GM12878 (cell line): Measurements from ENCODE around the gene GPC6. TPM values are rescaled to one million over a fixed set of nuclear protein-coding genes. Genes with fewer than 3 reads are reported as not detected.

Experiments used
- ATAC-seq: fragments of 200-7000 bp; cut with Tn5 transposase; 3 replicates; pipeline ENCODE4 v1.9.1; 2020; ENCODE audit warnings: mild to moderate bottlenecking, moderate library complexity
- BruUV-seq: library from RNA; stranded (reverse); fragments of 400-500 nt; replicated peaks from 2 replicates; lab custom pipeline; 2021; lab: Mats Ljungman, UMichigan
- CTCF ChIA-PET: fragments of 300-600 bp; sonication (Branson Sonifier 250); formaldehyde crosslinking; extraction: SDS; loops from one replicate; lab custom pipeline; 2021; ENCODE audit warnings: inconsistent platforms; lab: Yijun Ruan, JAX
- POLR2A ChIA-PET: fragments of 350-600 bp; formaldehyde crosslinking; extraction: SDS; loops from one replicate; lab custom pipeline; 2021; ENCODE audit warnings: inconsistent platforms; lab: Charles Lee
- RAD21 ChIA-PET: fragments of 300-600 bp; sonication (Branson Sonifier 250); formaldehyde crosslinking; loops from one replicate; lab custom pipeline; 2023; ENCODE audit warnings: antibody characterized with exemption; ENCODE audit not compliant: unreplicated experiment; lab: Charles Lee
- SMC1A ChIA-PET: fragments of 300-600 bp; sonication (Branson Sonifier 250); formaldehyde crosslinking; loops from one replicate; lab custom pipeline; 2023; ENCODE audit not compliant: unreplicated experiment, uncharacterized antibody; lab: Charles Lee
- DNase-seq: peaks from one replicate; pipeline ENCODE4 v3.0.0-alpha.2; 2011; ENCODE audit warnings: low read depth, low spot score
- FAIRE-seq: peaks from 3 replicates; lab custom pipeline; 2011; peaks lifted over from hg19 to GRCh38; lab: Jason Lieb, UNC
- H2AFZ ChIP-seq: 2 replicates; pipeline ENCODE4 v1.6.0; 2011; ENCODE audit warnings: low read depth, low read length, control low read depth; ENCODE audit not compliant: control insufficient read depth
- H3K27ac ChIP-seq: 2 replicates; pipeline ENCODE4 v1.5.1; 2011; ENCODE audit warnings: control low read depth; ENCODE audit not compliant: control insufficient read depth, insufficient read depth
- H3K27me3 ChIP-seq, 2 experiments: replicated peaks in 1 of 2; 2 replicates each; pipeline versions ENCODE4 v1.6.0 to v1.6.1; 2011; ENCODE audit warnings: low read length in 1 of 2; ENCODE audit not compliant: control insufficient read depth in 2 of 2, insufficient read depth in 2 of 2
- H3K36me3 ChIP-seq, 2 experiments: 2 replicates each; pipeline ENCODE4 v1.5.1; 2011; ENCODE audit warnings: low read length in 1 of 2; ENCODE audit not compliant: control insufficient read depth in 2 of 2, insufficient read depth in 2 of 2
- H3K4me1 ChIP-seq: 2 replicates; pipeline ENCODE4 v1.6.1; 2011; ENCODE audit warnings: mild to moderate bottlenecking, low read length, moderate library complexity, mixed read lengths; ENCODE audit not compliant: control insufficient read depth, insufficient read depth
- H3K4me2 ChIP-seq: 2 replicates; pipeline ENCODE4 v1.6.0; 2011; ENCODE audit warnings: control low read depth; ENCODE audit not compliant: control insufficient read depth, insufficient read depth
- H3K4me3 ChIP-seq: fragments of 200-600 bp; sonication (generic); 2 replicates; pipeline ENCODE4 v1.5.1; 2016
- H3K79me2 ChIP-seq: 2 replicates; pipeline ENCODE4 v1.6.0; 2011; ENCODE audit warnings: low read length; ENCODE audit not compliant: control insufficient read depth, insufficient read depth
- H3K9ac ChIP-seq: 2 replicates; pipeline ENCODE4 v1.8.0; 2011; ENCODE audit warnings: low read length, control low read depth, mixed read lengths; ENCODE audit not compliant: control insufficient read depth, insufficient read depth
- H3K9me3 ChIP-seq: replicated peaks from 3 replicates; pipeline ENCODE4 v1.5.1; 2011; ENCODE audit warnings: mild to moderate bottlenecking, low read length; ENCODE audit not compliant: control insufficient read depth, insufficient read depth
- H4K20me1 ChIP-seq: 2 replicates; pipeline ENCODE4 v1.6.0; 2011; ENCODE audit not compliant: control insufficient read depth, insufficient read depth
- ASH2L ChIP-seq: fragments of 300-600, 200-600 bp; sonication (generic); IDR thresholded peaks from 2 replicates; pipeline ENCODE4 v1.6.1; 2017; ENCODE audit warnings: low read depth, mild to moderate bottlenecking, borderline replicate concordance
- BHLHE40 ChIP-seq, 2 experiments: fragments of 450-650 bp in 1 of 2; IDR thresholded peaks; 2 replicates each; pipeline ENCODE4 v1.6.1; 2011 to 2017; ENCODE audit warnings: low read depth in 2 of 2, borderline replicate concordance in 1 of 2, improper control_type of control experiment in 1 of 2, low read length in 1 of 2, mild to moderate bottlenecking in 1 of 2
- CBX3 ChIP-seq: fragments of 200-600 bp; sonication (generic); IDR thresholded peaks from 2 replicates; pipeline ENCODE4 v1.6.1; 2016; ENCODE audit warnings: low read depth, borderline replicate concordance
- EED ChIP-seq: sonication (generic); IDR thresholded peaks from 2 replicates; pipeline ENCODE4 v1.6.1; 2016; ENCODE audit warnings: antibody characterized with exemption, low read depth
- EP300 ChIP-seq, 2 experiments: fragments of 150-350 bp in 1 of 2; IDR thresholded peaks; 2 replicates each; pipeline ENCODE4 v1.6.1; 2011 to 2012; ENCODE audit warnings: low read depth in 2 of 2, low read length in 2 of 2, borderline replicate concordance in 1 of 2, improper control_type of control experiment in 1 of 2, inconsistent platforms in 1 of 2; ENCODE audit not compliant: control insufficient read depth in 1 of 2
- EZH2 ChIP-seq: IDR thresholded peaks from 2 replicates; pipeline ENCODE4 v1.6.1; 2012; ENCODE audit warnings: low read depth, mild to moderate bottlenecking, control low read depth, inconsistent platforms, low read length, borderline replicate concordance; ENCODE audit not compliant: control insufficient read depth
- HCFC1 ChIP-seq: fragments of 150-350 bp; IDR thresholded peaks from 2 replicates; pipeline ENCODE4 v1.6.1; 2014; ENCODE audit warnings: low read length
- KLF5 ChIP-seq: fragments of 450-650 bp; IDR thresholded peaks from 2 replicates; pipeline ENCODE4 v1.6.1; 2014; ENCODE audit warnings: mild to moderate bottlenecking; ENCODE audit not compliant: partially characterized antibody
- MYC ChIP-seq: IDR thresholded peaks from 2 replicates; pipeline ENCODE4 v1.6.1; 2011; ENCODE audit warnings: mild to moderate bottlenecking, low read length, moderate library complexity, inconsistent platforms; ENCODE audit not compliant: insufficient read depth, insufficient replicate concordance, insufficient read length, severe bottlenecking
- PAX8 ChIP-seq: fragments of 450-650 bp; IDR thresholded peaks from 2 replicates; pipeline ENCODE4 v1.6.1; 2017; ENCODE audit warnings: mild to moderate bottlenecking, moderate library complexity
- POLR2AphosphoS2 ChIP-seq: IDR thresholded peaks from 2 replicates; pipeline ENCODE4 v1.6.1; 2011; ENCODE audit warnings: low read depth, mild to moderate bottlenecking, low read length, improper control_type of control experiment, moderate library complexity
- RUNX3 ChIP-seq: IDR thresholded peaks from 2 replicates; pipeline ENCODE4 v1.6.1; 2012; ENCODE audit warnings: low read length, inconsistent platforms
- SMC3 ChIP-seq: IDR thresholded peaks from 2 replicates; pipeline ENCODE4 v1.6.1; 2011; ENCODE audit warnings: low read length, improper control_type of control experiment, borderline replicate concordance
- SPI1 ChIP-seq: IDR thresholded peaks from 2 replicates; pipeline ENCODE4 v1.6.1; 2011; ENCODE audit warnings: low read depth, mild to moderate bottlenecking, low read length, moderate library complexity, borderline replicate concordance; ENCODE audit not compliant: insufficient read depth
- SUPT20H ChIP-seq: IDR thresholded peaks from 2 replicates; pipeline ENCODE4 v1.6.1; 2011; ENCODE audit warnings: low read depth, mild to moderate bottlenecking, low read length, moderate library complexity, borderline replicate concordance; ENCODE audit not compliant: control insufficient read depth
- ZNF207 ChIP-seq: fragments of 450-650 bp; IDR thresholded peaks from 2 replicates; pipeline ENCODE4 v1.6.1; 2014; ENCODE audit warnings: antibody characterized with exemption, mild to moderate bottlenecking, borderline replicate concordance
- WGBS: methylation state at CpG from one replicate; pipeline ENCODE4 v1.1.6; 2016; ENCODE audit warnings: low lambda C conversion rate; ENCODE audit not compliant: insufficient replicate concordance, insufficient coverage; ENCODE audit errors: missing lambda C conversion rate; 5-methylcytosine and 5-hydroxymethylcytosine counted together
- in situ Hi-C: fragments of 300-500 bp; cut with MboI; formaldehyde crosslinking; loops from 9 replicates; pipeline ENCODE4 v1.14.3; 2018; ENCODE audit warnings: mixed read lengths
- intact Hi-C: fragments of 100-400 bp; cut with micrococcal nuclease; formaldehyde crosslinking; loops from one replicate; pipeline ENCODE4 v1.14.2; 2022; ENCODE audit not compliant: unreplicated experiment
- polyA plus RNA-seq, 11 experiments: library from polyadenylated mRNA; depleted of rRNA in 4 of 11; unstranded in 6 of 11; stranded (reverse) in 5 of 11; fragments of >200 nt; fragmentation: Nextera tagmentation in 4 of 11; fragmentation: Illumina TruSeq in 1 of 11; extraction: Ambion mirVana in 4 of 11; extraction: Trizol in 1 of 11; gene quantifications; 1 replicate in 1 of 11; 2 replicates in 10 of 11; pipeline versions ENCODE4 v1.2.1 to v1.2.3, GENCODE V29; 2011 to 2016; ENCODE audit warnings: inconsistent platforms in 2 of 11, missing spikeins in 2 of 11, low read depth in 1 of 11
- total RNA-seq, 4 experiments: library from RNA; depleted of rRNA in 3 of 4; stranded (reverse); fragments of >200 nt in 3 of 4; fragmentation: Illumina TruSeq in 1 of 4; extraction: Trizol in 1 of 4; gene quantifications; 2 replicates each; pipeline versions ENCODE4 v1.2.1 to v1.2.3, GENCODE V29; 2013 to 2021
- TF ChIP-seq, protein P1 (sequence below): fragments of 450-650 bp; IDR thresholded peaks from 2 replicates; pipeline ENCODE4 v1.6.1; 2017; ENCODE audit warnings: mild to moderate bottlenecking, low read depth, inconsistent platforms; ENCODE audit not compliant: poor library complexity, severe bottlenecking

The GPC6 gene
- total and polyA plus RNA-seq, 10 of the 15 experiments (the other 5 are each of a cell fraction or from before 2014, with no cell fraction given): 0.03 to 0.04 (median 0.03) TPM; not detected in 7

DNA sequence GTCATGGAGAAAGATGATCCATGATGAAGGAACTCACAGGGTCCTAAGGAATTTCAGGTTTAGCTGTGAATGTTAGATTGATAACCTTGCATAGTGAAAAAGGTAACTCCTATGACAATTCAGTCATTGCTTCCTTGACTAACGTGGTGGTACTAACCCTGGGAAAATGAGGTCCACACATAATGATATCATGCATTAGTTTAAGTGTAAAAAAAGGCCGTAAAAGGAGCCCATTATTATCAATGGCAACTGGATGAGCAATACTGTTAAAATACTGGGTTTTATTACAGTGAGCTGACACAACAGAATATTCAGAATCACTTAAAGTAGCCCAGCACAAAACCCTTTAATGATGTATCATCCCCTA, 737.5 kb downstream of the GPC6 start:
- ChIA-PET SMC1A (no interaction called here), CTCF (no interaction called here), RAD21 (interaction anchor here (0.6 kb wide), 1 partner anchor 1381 kb away, joined by 4 read pairs; no protein-coding TSS in a partner anchor), POLR2A (no interaction called here)
- Histone ChIP-seq H3K4me3 (no peak overlapping the region), H3K36me3 (no peaks in the 10 kb centered on the region), H3K9me3 (no peaks in the 10 kb centered on the region), H3K4me1 (no peaks in the 10 kb centered on the region), H3K27ac (no peak overlapping the region), H4K20me1 (no peaks in the 10 kb centered on the region), H3K9ac (no peak overlapping the region), H2AFZ (no peak overlapping the region), H3K4me2 (no peak overlapping the region), H3K79me2 (no peaks in the 10 kb centered on the region), H3K27me3 (no peaks in the 10 kb centered on the region)
- no peak for TF ChIP-seq HCFC1
- no peak for TF ChIP-seq EP300 (IDR thresholded peaks at IDR 0.05; ENCODE audit: borderline replicate concordance in 1 of 2, control insufficient read depth in 1 of 2, low read depth in 2 of 2, low read length in 2 of 2)
- no peak for TF ChIP-seq BHLHE40 (IDR thresholded peaks at IDR 0.05; ENCODE audit: borderline replicate concordance in 1 of 2, low read depth in 2 of 2, low read length in 1 of 2)
- no peak for TF ChIP-seq MYC
- no peak for TF ChIP-seq ZNF207
- no peak for TF ChIP-seq KLF5
- TF ChIP-seq SPI1: no peak
- no TSS peak for BruUV-seq
- ATAC-seq (no peak), FAIRE-seq (no peak), DNase-seq (no peak)
- intact Hi-C loops (no loop called here), in situ Hi-C loops (no loop called here)
- WGBS: 17% methylated on average over 2 of the region's 2 CpGs

DNA sequence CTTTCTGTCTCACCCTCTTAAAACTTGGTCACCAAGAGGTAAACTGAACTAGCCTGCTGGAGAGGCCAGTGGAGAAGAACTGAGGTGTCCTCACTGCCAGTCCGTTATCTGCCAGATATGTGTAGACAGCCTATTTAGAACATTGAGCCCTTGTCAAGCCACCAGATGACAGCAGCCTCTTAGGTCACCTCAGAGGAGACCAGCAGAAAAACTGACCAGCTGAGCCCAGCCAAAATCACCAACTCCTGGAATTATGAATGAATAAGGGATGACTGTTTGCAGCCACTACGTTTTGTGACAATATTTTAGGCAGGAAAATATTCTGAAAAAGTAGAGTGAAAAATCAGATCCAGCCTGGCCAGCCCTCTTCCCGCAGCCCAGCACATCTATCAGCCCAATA, 739.0 kb downstream of the GPC6 start:
- H3K4me2 ChIP-seq: no peak overlapping the region
- H3K9me3 ChIP-seq: no peaks in the 10 kb centered on the region
- H4K20me1 ChIP-seq: no peaks in the 10 kb centered on the region
- in situ Hi-C loops: no loop called here
- no peak overlapping the region for H3K27ac ChIP-seq
- ChIA-PET SMC1A (no interaction called here), POLR2A (no interaction called here), CTCF (interaction anchor here (0.6 kb wide), 1 partner anchor 243 kb away, joined by 3 read pairs; no protein-coding TSS in a partner anchor), RAD21 (no interaction called here)
- H3K36me3 ChIP-seq: no peaks in the 10 kb centered on the region
- H2AFZ ChIP-seq: no peak overlapping the region
- H3K27me3 ChIP-seq: no peaks in the 10 kb centered on the region
- H3K4me1 ChIP-seq: no peaks in the 10 kb centered on the region
- ATAC-seq: no peak
- FAIRE-seq: no peak
- H3K4me3 ChIP-seq: no peak overlapping the region
- no TSS peak for BruUV-seq
- intact Hi-C loops: no loop called here
- H3K9ac ChIP-seq: no peak overlapping the region
- WGBS: 0% methylated on average over 3 of the region's 3 CpGs
- no peaks in the 10 kb centered on the region for H3K79me2 ChIP-seq
- DNase-seq: no peak
- no peak for TF ChIP-seq ASH2L
- TF ChIP-seq RUNX3: no peak
- TF ChIP-seq EZH2: no peak
- no peak for TF ChIP-seq CBX3
- no peak for TF ChIP-seq PAX8
- no peak for TF ChIP-seq SMC3
- TF ChIP-seq EED: no peak
- no peak for TF ChIP-seq POLR2AphosphoS2
- no peak for TF ChIP-seq SUPT20H
- TF ChIP-seq, protein P1, sequence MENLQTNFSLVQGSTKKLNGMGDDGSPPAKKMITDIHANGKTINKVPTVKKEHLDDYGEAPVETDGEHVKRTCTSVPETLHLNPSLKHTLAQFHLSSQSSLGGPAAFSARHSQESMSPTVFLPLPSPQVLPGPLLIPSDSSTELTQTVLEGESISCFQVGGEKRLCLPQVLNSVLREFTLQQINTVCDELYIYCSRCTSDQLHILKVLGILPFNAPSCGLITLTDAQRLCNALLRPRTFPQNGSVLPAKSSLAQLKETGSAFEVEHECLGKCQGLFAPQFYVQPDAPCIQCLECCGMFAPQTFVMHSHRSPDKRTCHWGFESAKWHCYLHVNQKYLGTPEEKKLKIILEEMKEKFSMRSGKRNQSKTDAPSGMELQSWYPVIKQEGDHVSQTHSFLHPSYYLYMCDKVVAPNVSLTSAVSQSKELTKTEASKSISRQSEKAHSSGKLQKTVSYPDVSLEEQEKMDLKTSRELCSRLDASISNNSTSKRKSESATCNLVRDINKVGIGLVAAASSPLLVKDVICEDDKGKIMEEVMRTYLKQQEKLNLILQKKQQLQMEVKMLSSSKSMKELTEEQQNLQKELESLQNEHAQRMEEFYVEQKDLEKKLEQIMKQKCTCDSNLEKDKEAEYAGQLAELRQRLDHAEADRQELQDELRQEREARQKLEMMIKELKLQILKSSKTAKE: no peak
